AG04450 (cell line): ENCODE data around the gene R3HDML. TPM values are rescaled to one million over a fixed set of nuclear protein-coding genes. Genes with fewer than 3 reads are reported as not detected.

Experiments
- CTCF ChIA-PET: fragments of 300-600, 350-600 bp; formaldehyde crosslinking; extraction: SDS; loops from one replicate; lab custom pipeline; 2022; ENCODE audit warnings: antibody characterized with exemption, inconsistent platforms; lab: Charles Lee
- POLR2A ChIA-PET: fragments of 350-600 bp; formaldehyde crosslinking; extraction: SDS; loops from one replicate; lab custom pipeline; 2021; ENCODE audit warnings: antibody characterized with exemption, inconsistent platforms; lab: Yijun Ruan, JAX
- DNase-seq: peaks from one replicate; pipeline ENCODE4 v3.0.0-alpha.2; 2011; ENCODE audit warnings: low read depth, low spot score
- H3K27ac ChIP-seq: one replicate; pipeline ENCODE4 v1.5.1; 2012; ENCODE audit warnings: low read depth, low read length, control low read depth
- H3K27me3 ChIP-seq: one replicate; pipeline ENCODE4 v1.6.0; 2012; ENCODE audit warnings: low read length; ENCODE audit not compliant: control insufficient read depth, insufficient read depth
- H3K4me3 ChIP-seq: 2 replicates; pipeline ENCODE4 v1.5.1; 2011; ENCODE audit warnings: mild to moderate bottlenecking, low read depth, low read length, control low read depth
- H3K9me3 ChIP-seq: 2 replicates; pipeline ENCODE4 v1.5.1; 2012; ENCODE audit warnings: low read length; ENCODE audit not compliant: control insufficient read depth, insufficient read depth
- polyA plus RNA-seq: library from polyadenylated mRNA; depleted of rRNA; stranded (reverse); fragments of >200 nt; gene quantifications from 2 replicates; pipeline ENCODE4 v1.2.3, GENCODE V29; 2011; rRNA removed
- small RNA-seq: library from RNA; depleted of rRNA; stranded (forward); fragments of <200 nt; gene quantifications from one replicate; pipeline ENCODE3, GENCODE V24; 2012; ENCODE audit warnings: low read depth; ENCODE audit not compliant: insufficient read length
- TF ChIP-seq, protein P1 (sequence below): IDR thresholded peaks from 2 replicates; pipeline ENCODE4 v1.5.1; 2011; ENCODE audit warnings: low read depth, low read length, control low read depth, inconsistent platforms

R3HDML gene
- polyA plus RNA-seq, 1 experiment: not detected

- Histone ChIP-seq H3K9me3 (no peaks in the 10 kb centered on the region; the same call in 1 of the 2 replicates), H3K27ac (no peak overlapping the region), H3K4me3 (no peak overlapping the region), H3K27me3 (peaks cover 11% of the 10 kb centered on the region)
- CTCF ChIA-PET: no interaction called here
- DNase-seq: no peak
- POLR2A ChIA-PET: interaction anchor here (0.7 kb wide), 1 partner anchor 245 kb away, joined by 3 read pairs; no protein-coding TSS in a partner anchor
- TF ChIP-seq, protein P1, sequence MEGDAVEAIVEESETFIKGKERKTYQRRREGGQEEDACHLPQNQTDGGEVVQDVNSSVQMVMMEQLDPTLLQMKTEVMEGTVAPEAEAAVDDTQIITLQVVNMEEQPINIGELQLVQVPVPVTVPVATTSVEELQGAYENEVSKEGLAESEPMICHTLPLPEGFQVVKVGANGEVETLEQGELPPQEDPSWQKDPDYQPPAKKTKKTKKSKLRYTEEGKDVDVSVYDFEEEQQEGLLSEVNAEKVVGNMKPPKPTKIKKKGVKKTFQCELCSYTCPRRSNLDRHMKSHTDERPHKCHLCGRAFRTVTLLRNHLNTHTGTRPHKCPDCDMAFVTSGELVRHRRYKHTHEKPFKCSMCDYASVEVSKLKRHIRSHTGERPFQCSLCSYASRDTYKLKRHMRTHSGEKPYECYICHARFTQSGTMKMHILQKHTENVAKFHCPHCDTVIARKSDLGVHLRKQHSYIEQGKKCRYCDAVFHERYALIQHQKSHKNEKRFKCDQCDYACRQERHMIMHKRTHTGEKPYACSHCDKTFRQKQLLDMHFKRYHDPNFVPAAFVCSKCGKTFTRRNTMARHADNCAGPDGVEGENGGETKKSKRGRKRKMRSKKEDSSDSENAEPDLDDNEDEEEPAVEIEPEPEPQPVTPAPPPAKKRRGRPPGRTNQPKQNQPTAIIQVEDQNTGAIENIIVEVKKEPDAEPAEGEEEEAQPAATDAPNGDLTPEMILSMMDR: no peak
These were observed 63.8 kb downstream of the R3HDML start for GRCh38 chr20:44400671-44400969.

Small RNAs within 50 kb of the gene (small RNA-seq; reads per million reads assigned to genes)
- not detected for gene RF00019

Other genes with a start within 250 kb of the R3HDML start
- 1.3 and 1.6 TPM in 2 replicates for gene JPH2, start 149.9 kb upstream of the R3HDML start, polyA plus RNA-seq
- 52.2 and 59.3 TPM in 2 replicates for gene OSER1, start 126.3 kb upstream of the R3HDML start, polyA plus RNA-seq
- not detected in 2 replicates for gene GDAP1L1, start 89.7 kb upstream of the R3HDML start, polyA plus RNA-seq
- gene FITM2, start 25.8 kb upstream of the R3HDML start, polyA plus RNA-seq: 4.1 and 4.4 TPM in 2 replicates
- gene HNF4A, start 18.7 kb downstream of the R3HDML start, polyA plus RNA-seq: 0.04 TPM in 1 of 2 replicates, not detected in the other
- gene TTPAL, start 138.8 kb downstream of the R3HDML start, polyA plus RNA-seq: 11.2 and 12.6 TPM in 2 replicates
- gene SERINC3, start 185.0 kb downstream of the R3HDML start, polyA plus RNA-seq: 157 and 173 TPM in 2 replicates
- 107 and 128 TPM in 2 replicates for gene PKIG, start 245.5 kb downstream of the R3HDML start, polyA plus RNA-seq